HepG2 (cell line): ENCODE results near the gene BRD3. TPM values are rescaled to one million over a fixed set of nuclear protein-coding genes. Genes with fewer than 3 reads are reported as not detected.

Experiments used
- ATAC-seq: fragments of 200-7000 bp; cut with Tn5 transposase; 3 replicates; pipeline ENCODE4 v1.9.1; 2020; ENCODE audit warnings: mild to moderate bottlenecking, moderate library complexity
- BruUV-seq: library from RNA; stranded (reverse); fragments of 400-500 nt; replicated peaks from 2 replicates; lab custom pipeline; 2021; lab: Mats Ljungman, UMichigan
- CTCF ChIA-PET: fragments of 300-600 bp; formaldehyde crosslinking; extraction: SDS; loops from one replicate; lab custom pipeline; 2021; ENCODE audit warnings: low total read pairs, inconsistent platforms, low intra/inter-chr PET ratio; lab: Yijun Ruan, JAX
- POLR2A ChIA-PET: fragments of 350-600 bp; sonication (Branson Sonifier 250); formaldehyde crosslinking; loops from one replicate; lab custom pipeline; 2020; ENCODE audit warnings: antibody characterized with exemption, inconsistent platforms; lab: Yijun Ruan, JAX
- DNase-seq: peaks from one replicate; pipeline ENCODE4 v3.0.0-alpha.2; 2015; ENCODE audit warnings: low spot score
- FAIRE-seq: peaks from 3 replicates; lab custom pipeline; 2011; peaks lifted over from hg19 to GRCh38; lab: Jason Lieb, UNC
- H2AFZ ChIP-seq: one replicate; pipeline ENCODE4 v1.6.1; 2011; ENCODE audit warnings: low read length, inconsistent platforms
- H3K27ac ChIP-seq: fragments of 300-600 bp; 3 replicates; pipeline ENCODE4 v1.8.0; 2011; ENCODE audit warnings: mixed run types, mild to moderate bottlenecking, mixed read lengths, low read length, inconsistent platforms; ENCODE audit not compliant: insufficient read depth; ENCODE audit errors: extremely low read length
- H3K27me3 ChIP-seq, 2 experiments: fragments of 200-600 bp in 1 of 2; 2 replicates in 1 of 2; 3 replicates in 1 of 2; pipeline versions ENCODE4 v1.6.0 to v1.8.0; 2011; ENCODE audit warnings: low read length in 2 of 2, mild to moderate bottlenecking in 2 of 2, moderate library complexity in 2 of 2, inconsistent platforms in 1 of 2; ENCODE audit not compliant: insufficient read depth in 2 of 2, control insufficient read depth in 1 of 2
- H3K36me3 ChIP-seq, 2 experiments: fragments of 200-600 bp in 1 of 2; replicated peaks in 1 of 2; 2 replicates in 1 of 2; 3 replicates in 1 of 2; pipeline versions ENCODE4 v1.5.1 to v1.8.0; 2011; ENCODE audit warnings: low read length in 2 of 2, inconsistent platforms in 1 of 2; ENCODE audit not compliant: insufficient read depth in 2 of 2, control insufficient read depth in 1 of 2
- H3K4me1 ChIP-seq: 2 replicates; pipeline ENCODE4 v1.5.1; 2012; ENCODE audit warnings: low read length, inconsistent platforms; ENCODE audit not compliant: insufficient read depth
- H3K4me2 ChIP-seq: 2 replicates; pipeline ENCODE4 v1.6.0; 2011; ENCODE audit warnings: low read depth, low read length, inconsistent platforms
- H3K4me3 ChIP-seq, 3 experiments: fragments of 200-600 bp in 1 of 3; sonication (generic), shearing (Covaris generic) in 1 of 3; replicated peaks in 1 of 3; 2 replicates each; pipeline ENCODE4 v1.5.1; 2011 to 2016; ENCODE audit warnings: low read length in 3 of 3, inconsistent platforms in 2 of 3, low read depth in 2 of 3, mild to moderate bottlenecking in 2 of 3, control low read depth in 1 of 3, mixed read lengths in 1 of 3; ENCODE audit not compliant: insufficient read depth in 1 of 3
- H3K79me2 ChIP-seq: one replicate; pipeline ENCODE4 v1.6.1; 2011; ENCODE audit warnings: low read length, inconsistent platforms; ENCODE audit not compliant: insufficient read depth
- H3K9ac ChIP-seq: 2 replicates; pipeline ENCODE4 v1.6.0; 2011; ENCODE audit warnings: mild to moderate bottlenecking, low read depth, low read length, inconsistent platforms; ENCODE audit not compliant: insufficient read depth
- H3K9me3 ChIP-seq: 2 replicates; pipeline ENCODE4 v1.5.1; 2012; ENCODE audit warnings: mild to moderate bottlenecking, low read length
- H4K20me1 ChIP-seq: 2 replicates; pipeline ENCODE4 v1.6.0; 2011; ENCODE audit warnings: inconsistent platforms, mild to moderate bottlenecking, low read length, moderate library complexity; ENCODE audit not compliant: insufficient read depth
- EED ChIP-seq: sonication (generic); formaldehyde crosslinking; IDR thresholded peaks from 2 replicates; pipeline ENCODE4 v1.5.0; 2020; ENCODE audit warnings: mild to moderate bottlenecking, missing genetic modification reagents
- KLF13 ChIP-seq: sonication (generic); formaldehyde crosslinking; IDR thresholded peaks from 2 replicates; pipeline ENCODE4 v1.4.0; 2020; ENCODE audit warnings: mild to moderate bottlenecking, missing genetic modification reagents
- NAIF1 ChIP-seq: sonication (generic); formaldehyde crosslinking; IDR thresholded peaks from 2 replicates; pipeline ENCODE4 v1.5.0; 2020; ENCODE audit warnings: mild to moderate bottlenecking, missing genetic modification reagents, borderline replicate concordance
- NFIB ChIP-seq: sonication (generic); formaldehyde crosslinking; IDR thresholded peaks from 2 replicates; pipeline ENCODE4 v1.9.0; 2021; ENCODE audit warnings: missing genetic modification reagents, mild to moderate bottlenecking, borderline replicate concordance
- NR1H2 ChIP-seq: sonication (generic); formaldehyde crosslinking; IDR thresholded peaks from 2 replicates; pipeline ENCODE4 v1.8.1; 2022; ENCODE audit warnings: low read depth, missing genetic modification reagents, borderline replicate concordance
- PLRG1 ChIP-seq: fragments of 450-650 bp; conservative IDR thresholded peaks from 2 replicates; pipeline ENCODE4 v1.6.1; 2016
- ZBTB1 ChIP-seq: sonication (generic); formaldehyde crosslinking; IDR thresholded peaks from 2 replicates; pipeline ENCODE4 v1.4.0; 2020; ENCODE audit warnings: missing genetic modification reagents, borderline replicate concordance
- ZFP37 ChIP-seq: sonication (generic); formaldehyde crosslinking; IDR thresholded peaks from 2 replicates; pipeline ENCODE4 v1.4.0; 2020; ENCODE audit warnings: missing genetic modification reagents, borderline replicate concordance
- ZHX2 ChIP-seq, 2 experiments: sonication (generic) in 1 of 2; formaldehyde crosslinking in 1 of 2; IDR thresholded peaks; 2 replicates each; pipeline versions ENCODE4 v1.6.1 to v1.9.0; 2014 to 2022; ENCODE audit warnings: antibody characterized with exemption in 1 of 2, borderline replicate concordance in 1 of 2, inconsistent platforms in 1 of 2, low read depth in 1 of 2, missing genetic modification reagents in 1 of 2
- ZNF562 ChIP-seq: sonication (generic); formaldehyde crosslinking; IDR thresholded peaks from 2 replicates; pipeline ENCODE4 v1.8.0; 2022; ENCODE audit warnings: missing genetic modification reagents, borderline replicate concordance
- ZNF749 ChIP-seq: sonication (generic); formaldehyde crosslinking; IDR thresholded peaks from 2 replicates; pipeline ENCODE4 v1.8.0; 2022; ENCODE audit warnings: mild to moderate bottlenecking, missing genetic modification reagents, moderate library complexity, borderline replicate concordance
- ZNF879 ChIP-seq: sonication (generic); formaldehyde crosslinking; IDR thresholded peaks from 2 replicates; pipeline ENCODE4 v1.8.1; 2023; ENCODE audit warnings: missing genetic modification reagents
- WGBS: methylation state at CpG from one replicate; pipeline ENCODE4 v1.1.6; 2017; ENCODE audit warnings: low lambda C conversion rate; 5-methylcytosine and 5-hydroxymethylcytosine counted together
- in situ Hi-C: cut with HindIII; loops from 2 replicates; pipeline ENCODE4 v1.10.0; 2017; ENCODE audit warnings: low pct_unique_long_range_greater_than_20kb; ENCODE audit not compliant: extremely low pct_ligation_motif_present
- intact Hi-C: fragments of 100-400 bp; cut with micrococcal nuclease; formaldehyde crosslinking; loops from one replicate; pipeline ENCODE4 v1.10.0; 2022; ENCODE audit not compliant: unreplicated experiment
- polyA plus RNA-seq, 8 experiments: library from polyadenylated mRNA; depleted of rRNA in 3 of 8; stranded (reverse) in 7 of 8; unstranded in 1 of 8; fragments of >200 nt; fragmentation: Illumina TruSeq in 4 of 8; extraction: Trizol in 4 of 8; gene quantifications; 2 replicates each; pipeline versions ENCODE4 v1.2.1 to v1.2.3, GENCODE V29; 2011 to 2016; ENCODE audit warnings: low read depth in 4 of 8, missing spikeins in 1 of 8, mixed read lengths in 1 of 8; ENCODE audit not compliant: insufficient read depth in 1 of 8
- total RNA-seq, 5 experiments: library from RNA; depleted of rRNA; stranded (reverse); fragments of >200 nt; fragmentation: Illumina TruSeq; extraction: Trizol; gene quantifications; 2 replicates each; pipeline ENCODE4 v1.2.3, GENCODE V29; 2016; ENCODE audit warnings: low read depth in 1 of 5

BRD3 gene
- total and polyA plus RNA-seq, 2 of the 13 experiments (the other 11 are each of a cell fraction or from before 2014, with no cell fraction given): 5.9 to 12.9 TPM

GRCh38 chr9:134051319-134051718 is 16.5 kb downstream of the BRD3 start:
- ATAC-seq: no peak
- H3K4me2 ChIP-seq: no peak overlapping the region
- H3K4me3 ChIP-seq: no peak overlapping the region
- in situ Hi-C loops: no loop called here
- no peaks in the 10 kb centered on the region for H3K27me3 ChIP-seq
- ChIA-PET CTCF (no interaction called here), POLR2A (no interaction called here)
- no TSS peak for BruUV-seq
- no peak overlapping the region for H2AFZ ChIP-seq
- FAIRE-seq: no peak
- no peaks in the 10 kb centered on the region for H3K9me3 ChIP-seq
- intact Hi-C loops: no loop called here
- no peak overlapping the region for H3K9ac ChIP-seq
- DNase-seq: no peak
- H3K36me3 ChIP-seq: peaks cover 40 to 66% of the 10 kb centered on the region in 2 experiments
- TF ChIP-seq PLRG1 (no peak), ZNF562 (CRISPR knock-in tag) (no peak), KLF13 (CRISPR knock-in tag) (no peak), EED (CRISPR knock-in tag) (no peak), ZNF749 (no peak), ZHX2 (IDR thresholded peaks at IDR 0.05; ENCODE audit: low read depth) (no peak), ZHX2 (CRISPR knock-in tag; IDR thresholded peaks at IDR 0.05; ENCODE audit: borderline replicate concordance) (no peak), NAIF1 (CRISPR knock-in tag) (no peak), ZNF879 (no peak), ZBTB1 (CRISPR knock-in tag) (no peak), NR1H2 (CRISPR knock-in tag) (no peak), NFIB (CRISPR knock-in tag) (no peak), ZFP37 (no peak)
- peaks cover 9% of the 10 kb centered on the region for H3K4me1 ChIP-seq
- H4K20me1 ChIP-seq: no peaks in the 10 kb centered on the region
- no peak overlapping the region for H3K27ac ChIP-seq
- H3K79me2 ChIP-seq: peaks cover 26% of the 10 kb centered on the region
- 92% methylated on average over 16 of the region's 16 CpGs for WGBS
